K562 (cell line): ENCODE measurements around the gene C2CD4D. TPM values are rescaled to one million over a fixed set of nuclear protein-coding genes. Genes with fewer than 3 reads are reported as not detected.

Experiments
- ATAC-seq: fragments of 200-7000 bp; cut with Tn5 transposase; 3 replicates; pipeline ENCODE4 v1.9.1; 2020; ENCODE audit warnings: moderate library complexity
- BruUV-seq: library from RNA; stranded (reverse); fragments of 400-500 nt; replicated peaks from 2 replicates; lab custom pipeline; 2021; lab: Mats Ljungman, UMichigan
- CTCF ChIA-PET: fragments of 300-600 bp; formaldehyde crosslinking; extraction: SDS; loops from one replicate; lab custom pipeline; 2021; ENCODE audit warnings: low intra/inter-chr PET ratio; lab: Yijun Ruan, JAX
- POLR2A ChIA-PET: fragments of 300-600, 350-650 bp; sonication (Branson Sonifier 250); formaldehyde crosslinking; extraction: SDS; loops from one replicate; lab custom pipeline; 2021; ENCODE audit warnings: antibody characterized with exemption, inconsistent platforms; lab: Yijun Ruan, JAX
- DNase-seq, 4 experiments: peaks; one replicate each; pipeline versions ENCODE4 v3.0.0 to v3.0.0-alpha.2; 2011 to 2018; ENCODE audit warnings: low spot score in 3 of 4, mixed read lengths in 3 of 4; ENCODE audit errors: extremely low read depth in 1 of 4
- FAIRE-seq: peaks from 2 replicates; lab custom pipeline; 2011; peaks lifted over from hg19 to GRCh38; lab: Jason Lieb, UNC
- H2AFZ ChIP-seq: 2 replicates; pipeline ENCODE4 v1.6.0; 2011; ENCODE audit warnings: low read depth, low read length, control low read depth, inconsistent platforms
- H3K27ac ChIP-seq: fragments of 200-600 bp; 3 replicates; pipeline ENCODE4 v1.8.0; 2011; ENCODE audit warnings: low read depth, mild to moderate bottlenecking, control low read depth, inconsistent platforms, low read length, moderate library complexity, mixed read lengths; ENCODE audit errors: extremely low read depth
- H3K27me3 ChIP-seq, 2 experiments: fragments of 300-600 bp in 1 of 2; 2 replicates in 1 of 2; 3 replicates in 1 of 2; pipeline versions ENCODE4 v1.6.0 to v1.8.0; 2011; ENCODE audit warnings: inconsistent platforms in 2 of 2, low read length in 2 of 2, mild to moderate bottlenecking in 1 of 2, mixed read lengths in 1 of 2, moderate library complexity in 1 of 2; ENCODE audit not compliant: control insufficient read depth in 2 of 2, insufficient read depth in 2 of 2
- H3K36me3 ChIP-seq: fragments of 300-600 bp; 3 replicates; pipeline ENCODE4 v1.8.0; 2011; ENCODE audit warnings: mild to moderate bottlenecking, low read length, inconsistent platforms; ENCODE audit not compliant: control insufficient read depth, insufficient read depth
- H3K4me1 ChIP-seq, 2 experiments: fragments of 200-600 bp in 1 of 2; replicated peaks in 1 of 2; 2 replicates in 1 of 2; 3 replicates in 1 of 2; pipeline versions ENCODE4 v1.5.1 to v1.8.0; 2011; ENCODE audit warnings: inconsistent platforms in 2 of 2, low read length in 2 of 2, mild to moderate bottlenecking in 1 of 2, mixed read lengths in 1 of 2, moderate library complexity in 1 of 2; ENCODE audit not compliant: control insufficient read depth in 2 of 2, insufficient read depth in 2 of 2
- H3K4me2 ChIP-seq: 2 replicates; pipeline ENCODE4 v1.6.1; 2011; ENCODE audit warnings: low read length, control low read depth, inconsistent platforms, mixed read lengths; ENCODE audit not compliant: insufficient read depth
- H3K4me3 ChIP-seq: fragments of 200-600 bp; sonication (generic), shearing (Covaris generic); 2 replicates; pipeline ENCODE4 v1.5.1; 2016; ENCODE audit warnings: control low read depth, inconsistent platforms
- H3K79me2 ChIP-seq: fragments of 200-600 bp; 3 replicates; pipeline ENCODE4 v1.8.0; 2011; ENCODE audit warnings: low read length, inconsistent platforms; ENCODE audit not compliant: control insufficient read depth, insufficient read depth
- H3K9ac ChIP-seq, 2 experiments: 2 replicates each; pipeline versions ENCODE4 v1.6.0 to v1.6.1; 2011; ENCODE audit warnings: low read depth in 2 of 2, low read length in 2 of 2, control low read depth in 1 of 2, inconsistent platforms in 1 of 2, mild to moderate bottlenecking in 1 of 2, mixed read lengths in 1 of 2; ENCODE audit not compliant: insufficient read depth in 1 of 2
- H3K9me1 ChIP-seq: one replicate; pipeline ENCODE4 v1.6.0; 2011; ENCODE audit warnings: inconsistent platforms, mild to moderate bottlenecking, low read length, moderate library complexity; ENCODE audit not compliant: control insufficient read depth, insufficient read depth
- H3K9me3 ChIP-seq: replicated peaks from 2 replicates; pipeline ENCODE4 v1.5.1; 2011; ENCODE audit warnings: low read depth, low read length, inconsistent platforms; ENCODE audit not compliant: control insufficient read depth, insufficient read depth
- H4K20me1 ChIP-seq: replicated peaks from 2 replicates; pipeline ENCODE4 v1.6.1; 2011; ENCODE audit warnings: low read length, inconsistent platforms, mixed read lengths; ENCODE audit not compliant: control insufficient read depth, insufficient read depth
- DDX20 ChIP-seq: fragments of 450-650 bp; IDR thresholded peaks from 2 replicates; pipeline ENCODE4 v1.6.1; 2016; ENCODE audit warnings: missing genetic modification characterization, low read depth, mild to moderate bottlenecking, missing compliant biosample characterization, moderate library complexity
- KLF13 ChIP-seq: fragments of 450-650 bp; IDR thresholded peaks from 2 replicates; pipeline ENCODE4 v1.6.1; 2016; ENCODE audit warnings: missing genetic modification characterization, low read depth, mild to moderate bottlenecking, missing compliant biosample characterization, moderate library complexity, borderline replicate concordance
- MBD1 ChIP-seq: fragments of 250-450 bp; sonication (Bioruptor Pico); IDR thresholded peaks from 2 replicates; pipeline ENCODE4 v1.8.0; 2022; ENCODE audit warnings: inconsistent platforms
- POLR2B ChIP-seq: fragments of 450-650 bp; IDR thresholded peaks from 2 replicates; pipeline ENCODE4 v1.6.1; 2018; ENCODE audit warnings: low read depth; ENCODE audit not compliant: partially characterized antibody
- RHOXF2B ChIP-seq: fragments of 250-450 bp; sonication (Bioruptor Pico); conservative IDR thresholded peaks from 2 replicates; pipeline ENCODE4 v1.5.1; 2021
- ZBTB11 ChIP-seq, 3 experiments: fragments of 200-800 bp in 1 of 3; fragments of 250-450 bp in 1 of 3; fragments of 450-650 bp in 1 of 3; sonication (Bioruptor Pico) in 1 of 3; sonication (Bioruptor generic) in 1 of 3; formaldehyde crosslinking in 1 of 3; IDR thresholded peaks; 2 replicates each; pipeline versions ENCODE4 v1.6.1 to v1.8.0; 2016 to 2022; ENCODE audit warnings: mild to moderate bottlenecking in 2 of 3, missing genetic modification characterization in 2 of 3, missing compliant biosample characterization in 1 of 3, moderate library complexity in 1 of 3
- WGBS: fragments of 100-300 bp; shearing (Covaris generic); methylation state at CpG from one replicate; pipeline ENCODE4 v1.1.6; 2016; ENCODE audit warnings: low coverage, mixed read lengths; ENCODE audit not compliant: insufficient coverage; ENCODE audit errors: missing lambda C conversion rate; 5-methylcytosine and 5-hydroxymethylcytosine counted together
- in situ Hi-C: fragments of 300-500 bp; cut with MboI; formaldehyde crosslinking; loops from 4 replicates; pipeline ENCODE4 v1.15.0; 2018; ENCODE audit warnings: inconsistent platforms, mixed read lengths
- intact Hi-C: fragments of 100-400 bp; cut with micrococcal nuclease; formaldehyde crosslinking; loops from 2 replicates; pipeline ENCODE4 v1.14.2; 2022
- polyA plus RNA-seq, 8 experiments: library from polyadenylated mRNA; depleted of rRNA in 4 of 8; stranded (reverse) in 5 of 8; unstranded in 3 of 8; fragments of >200 nt; fragmentation: Nextera tagmentation in 2 of 8; fragmentation: Illumina TruSeq in 1 of 8; extraction: Ambion mirVana in 2 of 8; extraction: Trizol in 1 of 8; gene quantifications; 2 replicates each; pipeline versions ENCODE4 v1.2.1 to v1.2.3, GENCODE V29; 2011 to 2014; ENCODE audit warnings: inconsistent platforms in 1 of 8, missing spikeins in 1 of 8
- total RNA-seq, 7 experiments: library from RNA; depleted of rRNA in 6 of 7; stranded (reverse); fragments of >200 nt in 6 of 7; fragmentation: Illumina TruSeq in 2 of 7; extraction: Trizol in 2 of 7; gene quantifications; 2 replicates each; pipeline versions ENCODE4 v1.2.1 to v1.2.3, GENCODE V29; 2011 to 2021; ENCODE audit warnings: low replicate concordance in 1 of 7
- TF ChIP-seq, protein P1 (sequence below): fragments of 450-650 bp; formaldehyde crosslinking; IDR thresholded peaks from 2 replicates; pipeline ENCODE4 v1.4.0; 2020; ENCODE audit warnings: mild to moderate bottlenecking, moderate library complexity
- TF ChIP-seq, protein P2 (sequence below): fragments of 450-650 bp; formaldehyde crosslinking; conservative IDR thresholded peaks from 2 replicates; pipeline ENCODE4 v1.4.0; 2022; ENCODE audit warnings: mild to moderate bottlenecking, missing genetic modification characterization

C2CD4D gene
- total and polyA plus RNA-seq, 9 of the 15 experiments (the other 6 are each of a cell fraction or from before 2014, with no cell fraction given): not detected

GRCh38 chr1:151832318-151832980 is 7.2 kb downstream of the C2CD4D start:
- intact Hi-C loops: no loop called here
- Histone ChIP-seq H3K4me2 (no peak overlapping the region), H3K9ac (no peak overlapping the region)

More at GRCh38 chr1:151832318-151832980, 7.2 kb downstream of the C2CD4D start:
- no peak for FAIRE-seq
- 19% methylated on average over 10 of the region's 10 CpGs for WGBS
- in situ Hi-C loops: loop anchor here (5.0 kb wide), 1 partner anchor 135 kb away; no protein-coding TSS in a partner anchor
- Histone ChIP-seq H3K9me3 (no peaks in the 10 kb centered on the region), H2AFZ (no peak overlapping the region), H3K4me1 (peaks cover 5 to 27% of the 10 kb centered on the region in 2 experiments), H3K79me2 (no peaks in the 10 kb centered on the region), H3K4me3 (no peak overlapping the region), H4K20me1 (no peaks in the 10 kb centered on the region), H3K9me1 (peaks cover 3% of the 10 kb centered on the region), H3K27me3 (no peaks in the 10 kb centered on the region; a peak in 2 of 5 replicates), H3K27ac (no peak overlapping the region), H3K36me3 (no peaks in the 10 kb centered on the region)
- BruUV-seq: no TSS peak
- TF ChIP-seq POLR2B: no peak
- no peak for TF ChIP-seq KLF13
- TF ChIP-seq ZBTB11 (CRISPR knock-in tag; IDR thresholded peaks at IDR 0.05): peak in 1 of 3 experiments; percentile 19; a peak in 1 of 6 replicates
- TF ChIP-seq DDX20 (tag): no peak
- TF ChIP-seq MBD1: no peak
- no peak for TF ChIP-seq RHOXF2B (CRISPR knock-in tag)
- TF ChIP-seq, protein P1, sequence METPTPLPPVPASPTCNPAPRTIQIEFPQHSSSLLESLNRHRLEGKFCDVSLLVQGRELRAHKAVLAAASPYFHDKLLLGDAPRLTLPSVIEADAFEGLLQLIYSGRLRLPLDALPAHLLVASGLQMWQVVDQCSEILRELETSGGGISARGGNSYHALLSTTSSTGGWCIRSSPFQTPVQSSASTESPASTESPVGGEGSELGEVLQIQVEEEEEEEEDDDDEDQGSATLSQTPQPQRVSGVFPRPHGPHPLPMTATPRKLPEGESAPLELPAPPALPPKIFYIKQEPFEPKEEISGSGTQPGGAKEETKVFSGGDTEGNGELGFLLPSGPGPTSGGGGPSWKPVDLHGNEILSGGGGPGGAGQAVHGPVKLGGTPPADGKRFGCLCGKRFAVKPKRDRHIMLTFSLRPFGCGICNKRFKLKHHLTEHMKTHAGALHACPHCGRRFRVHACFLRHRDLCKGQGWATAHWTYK (CRISPR knock-in tag): no peak
- TF ChIP-seq, protein P2, sequence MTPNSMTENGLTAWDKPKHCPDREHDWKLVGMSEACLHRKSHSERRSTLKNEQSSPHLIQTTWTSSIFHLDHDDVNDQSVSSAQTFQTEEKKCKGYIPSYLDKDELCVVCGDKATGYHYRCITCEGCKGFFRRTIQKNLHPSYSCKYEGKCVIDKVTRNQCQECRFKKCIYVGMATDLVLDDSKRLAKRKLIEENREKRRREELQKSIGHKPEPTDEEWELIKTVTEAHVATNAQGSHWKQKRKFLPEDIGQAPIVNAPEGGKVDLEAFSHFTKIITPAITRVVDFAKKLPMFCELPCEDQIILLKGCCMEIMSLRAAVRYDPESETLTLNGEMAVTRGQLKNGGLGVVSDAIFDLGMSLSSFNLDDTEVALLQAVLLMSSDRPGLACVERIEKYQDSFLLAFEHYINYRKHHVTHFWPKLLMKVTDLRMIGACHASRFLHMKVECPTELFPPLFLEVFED: no peak
- ChIA-PET CTCF (interaction anchor here (0.6 kb wide), 1 partner anchor 48 kb away, joined by 5 read pairs; no protein-coding TSS in a partner anchor), POLR2A (interaction anchor here (0.5 to 1.0 kb wide), 3 partner anchors 75 to 231 kb away, joined by 3 to 4 read pairs (median 3); no protein-coding TSS in a partner anchor)
- DNase-seq: no peak
- ATAC-seq: no peak
